Upper lobe of left lung (tissue), 4 donors: ENCODE results near the gene CDH12.

Experiments used
- CTCF ChIP-seq, 6 experiments: fragments of 450-650 bp in 4 of 6; fragments of 200-600 bp in 2 of 6; sonication (generic) in 2 of 6; IDR thresholded peaks; one replicate each; pipeline ENCODE4 v1.5.1; 2016 to 2019; ENCODE audit warnings: antibody characterized with exemption in 6 of 6
- POLR2AphosphoS5 ChIP-seq, 2 donors: sonication (generic); formaldehyde crosslinking; IDR thresholded peaks; one replicate each; pipeline ENCODE4 v1.5.1; 2017; ENCODE audit warnings: antibody characterized with exemption in 2 of 2

GRCh38 chr5:22787398-22787797 lies 65.7 kb downstream of the CDH12 start:
- TF ChIP-seq CTCF (IDR thresholded peaks at IDR 0.05) (no peak), POLR2AphosphoS5 (IDR thresholded peaks at IDR 0.05) (no peak)
